Renal pelvis (tissue), 4 donors: Measurements from ENCODE around the gene GALR2. TPM values are rescaled to one million over a fixed set of nuclear protein-coding genes. Genes with fewer than 3 reads are reported as not detected.
"Not testable (repeated sequence)": the region's sequence is repeated elsewhere in the genome, so short reads cannot be mapped to it uniquely, and the experiment has no call there.

Source experiments
- DNase-seq: peaks from one replicate; pipeline ENCODE4 v3.0.0-alpha.2; 2013
- polyA plus RNA-seq, 3 donors: library from polyadenylated mRNA; unstranded; fragments of 120-200 nt; gene quantifications; one replicate each; pipeline ENCODE4 v1.2.1, GENCODE V29; 2013; ENCODE audit not compliant: insufficient read length in 3 of 3

Gene GALR2
- polyA plus RNA-seq, 3 donors = 0.24 to 0.87 (median 0.33) TPM

DNA sequence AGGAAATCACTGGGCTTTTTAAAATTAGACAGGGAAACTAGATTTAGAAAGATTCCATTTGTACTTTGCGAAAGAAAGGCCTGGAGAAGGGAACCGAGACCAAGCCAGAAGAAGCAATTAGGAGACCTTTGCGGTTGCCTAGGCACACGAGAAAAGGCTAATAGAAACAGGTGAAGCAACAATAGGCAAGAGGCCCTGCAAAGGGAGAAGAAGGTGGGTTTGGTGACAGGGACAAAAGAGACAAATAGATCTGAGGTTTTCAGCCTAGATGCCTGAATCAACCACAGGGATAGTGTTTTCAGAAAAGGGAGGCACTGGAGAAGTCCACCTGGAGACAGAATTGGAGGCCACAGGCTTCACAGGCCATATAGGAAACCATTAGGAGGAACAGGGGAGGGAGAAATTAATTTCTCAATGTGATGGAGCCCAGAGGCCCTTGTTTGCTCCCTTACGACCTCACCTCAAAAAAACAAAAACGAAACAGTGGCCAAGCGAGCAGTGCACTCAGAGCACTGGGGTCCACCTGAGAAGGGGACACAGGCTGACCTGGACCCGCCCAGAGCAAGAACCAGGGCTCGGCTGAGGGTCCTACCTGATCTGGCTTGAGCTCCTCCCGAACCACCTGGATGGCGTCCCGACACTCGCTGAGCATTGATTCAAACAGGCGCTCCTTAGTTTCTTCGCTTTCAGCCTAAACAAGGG lies 24.6 kb upstream of the GALR2 start:
- DNase-seq = no peak

DNA sequence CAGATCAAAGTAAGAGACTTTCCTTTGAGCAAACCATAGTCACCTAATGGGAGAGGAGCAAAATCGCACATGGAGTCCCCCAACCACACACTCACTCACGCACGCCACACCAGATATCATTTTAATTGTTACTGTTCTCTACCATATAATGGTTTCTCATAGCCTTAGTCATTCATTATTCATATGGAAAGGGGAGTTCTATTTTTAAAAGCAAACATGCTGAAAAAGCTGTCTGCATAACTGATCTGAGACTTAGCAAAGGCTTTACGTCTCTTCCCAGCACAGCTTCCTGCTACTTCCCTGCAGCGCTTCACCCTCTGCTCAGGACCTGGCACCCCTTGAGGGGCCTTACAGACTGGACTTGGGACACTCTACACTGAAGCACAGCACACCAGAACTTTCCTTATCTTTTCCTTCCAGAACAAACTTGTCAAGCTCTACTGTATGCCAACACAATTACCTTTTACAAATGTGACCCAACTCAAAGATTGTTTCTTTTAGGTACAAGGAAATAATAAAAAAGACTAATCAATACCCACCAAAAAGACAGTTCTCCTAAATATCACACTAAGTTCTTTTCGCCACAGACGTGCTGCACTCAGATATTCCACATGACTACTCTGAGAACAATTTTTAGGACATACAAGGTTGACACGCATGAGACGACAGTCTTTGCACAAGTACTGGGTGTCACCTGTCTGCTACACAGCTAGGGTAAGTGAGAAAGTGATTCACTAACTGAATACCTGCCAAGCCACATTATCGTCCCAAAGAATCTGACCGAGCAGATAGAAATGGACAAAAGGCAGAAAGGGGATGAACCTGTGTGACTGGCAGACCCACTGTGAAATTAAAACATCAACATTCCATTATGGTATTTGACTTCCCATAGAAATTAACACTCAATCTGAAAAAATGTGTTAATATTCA lies 23.8 kb upstream of the GALR2 start:
- DNase-seq = no peak

DNA sequence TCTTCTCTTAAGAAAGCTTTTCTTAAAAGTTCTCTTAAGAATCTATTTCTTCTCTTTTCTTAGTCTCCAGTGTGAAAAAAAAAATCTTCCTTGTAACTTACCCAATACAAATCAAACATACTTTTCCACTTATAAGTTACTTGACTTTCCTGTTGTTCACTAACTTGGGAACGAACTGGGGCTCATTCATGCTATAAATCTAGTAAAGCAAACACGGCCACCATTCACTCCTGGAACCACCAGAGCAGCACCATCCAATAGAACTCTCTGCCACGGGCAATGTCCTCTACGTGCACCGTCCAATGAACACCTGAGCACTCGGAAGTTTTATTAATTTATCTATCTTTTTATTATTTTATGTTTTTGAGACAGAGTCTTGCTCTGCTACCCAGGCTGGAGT lies 23.0 kb upstream of the GALR2 start:
- no peak for DNase-seq

DNA sequence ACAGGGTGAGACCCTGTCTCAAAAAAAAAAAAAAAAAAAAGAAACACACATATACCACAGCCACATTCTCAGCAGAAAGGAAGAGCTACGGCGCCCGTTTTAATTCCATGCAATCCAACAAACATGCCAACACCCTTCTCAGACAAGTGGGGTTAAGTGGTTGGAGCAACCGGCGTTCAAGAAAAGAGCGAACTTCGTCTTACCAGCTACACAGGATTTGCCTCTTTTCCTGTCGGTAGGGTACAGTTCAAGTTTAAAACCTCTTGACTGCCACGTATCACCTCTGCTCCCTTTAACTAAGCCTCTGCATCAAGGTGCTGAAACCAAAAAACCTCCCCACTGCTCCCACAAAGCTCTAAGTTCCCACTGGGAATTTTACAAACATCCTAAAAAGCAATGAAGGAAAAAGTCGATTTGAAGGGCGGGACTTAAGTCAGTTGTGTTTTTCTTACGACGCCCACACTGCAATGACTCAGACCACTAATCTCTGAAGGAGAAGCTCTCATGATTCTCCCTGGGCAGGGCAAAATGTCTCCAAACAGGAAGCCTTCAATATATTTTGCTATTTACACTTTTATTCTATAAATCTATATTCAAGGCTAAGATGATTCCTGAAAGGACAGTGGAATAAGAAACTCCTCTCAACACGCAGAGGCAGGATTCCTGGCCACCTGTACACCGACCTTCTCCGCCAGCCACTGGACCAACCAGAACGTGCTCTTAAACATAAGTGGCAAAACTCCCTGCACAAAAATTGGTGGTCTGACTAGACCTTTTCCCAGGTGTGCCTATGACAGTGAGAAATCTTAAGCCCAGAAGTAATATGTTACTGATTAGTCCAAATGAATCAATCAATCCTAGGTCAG lies 21.1 kb upstream of the GALR2 start:
- no peak for DNase-seq

DNA sequence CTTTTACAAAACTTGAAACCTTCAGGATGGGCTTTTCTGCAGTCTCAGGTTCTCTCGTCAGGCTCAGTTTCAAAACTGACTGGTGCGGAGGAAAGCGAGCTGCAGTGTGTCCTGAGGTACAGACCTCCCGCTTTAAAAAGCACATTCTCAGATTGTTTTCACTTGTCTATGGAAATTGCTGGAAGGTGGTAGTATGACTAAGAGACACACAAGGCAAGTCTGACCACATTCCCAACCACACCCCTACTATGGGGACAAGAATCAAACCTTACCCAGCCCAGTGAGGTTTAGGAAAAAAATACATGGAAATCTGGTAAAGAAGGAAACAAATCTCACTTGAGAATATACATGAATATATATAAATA lies 20.5 kb upstream of the GALR2 start:
- no peak for DNase-seq

DNA sequence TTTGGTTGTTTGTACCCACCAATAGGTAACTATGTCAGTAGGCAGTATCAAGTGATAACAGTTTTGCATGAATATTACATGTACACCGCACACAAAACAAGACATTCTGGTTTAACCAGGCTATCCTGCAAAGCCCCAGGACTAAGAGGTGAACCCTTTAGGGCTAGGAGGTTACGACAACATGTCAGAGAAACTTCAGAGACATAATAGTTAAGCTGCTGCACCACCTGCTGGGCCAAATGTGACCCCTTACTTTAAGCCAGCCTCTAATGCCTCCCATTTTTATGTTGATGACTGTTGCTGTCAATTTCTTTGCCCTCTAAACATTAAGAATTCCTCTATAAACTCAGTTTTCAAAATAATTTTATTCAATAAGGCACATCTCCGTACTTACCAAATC lies 17.7 kb upstream of the GALR2 start:
- DNase-seq = no peak

DNA sequence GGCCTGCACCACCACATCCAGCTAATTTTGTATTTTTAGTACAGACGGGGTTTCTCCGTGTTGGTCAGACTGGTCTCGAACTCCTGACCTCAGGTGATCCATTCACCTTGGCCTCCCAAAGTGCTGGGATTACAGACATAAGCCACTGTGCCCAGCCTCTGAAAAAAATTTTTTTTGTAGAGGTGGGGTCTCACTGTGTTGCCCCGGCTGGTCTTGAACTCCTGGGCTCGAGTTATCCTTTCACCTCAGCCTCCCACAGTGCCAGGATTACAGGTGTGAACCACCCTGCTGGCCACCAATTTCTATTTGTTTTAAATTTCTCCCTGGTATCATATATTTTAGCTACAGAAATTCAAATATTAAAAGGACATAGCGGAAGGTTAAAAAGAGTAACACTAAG lies 16.3 kb upstream of the GALR2 start:
- not testable (repeated sequence) for DNase-seq

DNA sequence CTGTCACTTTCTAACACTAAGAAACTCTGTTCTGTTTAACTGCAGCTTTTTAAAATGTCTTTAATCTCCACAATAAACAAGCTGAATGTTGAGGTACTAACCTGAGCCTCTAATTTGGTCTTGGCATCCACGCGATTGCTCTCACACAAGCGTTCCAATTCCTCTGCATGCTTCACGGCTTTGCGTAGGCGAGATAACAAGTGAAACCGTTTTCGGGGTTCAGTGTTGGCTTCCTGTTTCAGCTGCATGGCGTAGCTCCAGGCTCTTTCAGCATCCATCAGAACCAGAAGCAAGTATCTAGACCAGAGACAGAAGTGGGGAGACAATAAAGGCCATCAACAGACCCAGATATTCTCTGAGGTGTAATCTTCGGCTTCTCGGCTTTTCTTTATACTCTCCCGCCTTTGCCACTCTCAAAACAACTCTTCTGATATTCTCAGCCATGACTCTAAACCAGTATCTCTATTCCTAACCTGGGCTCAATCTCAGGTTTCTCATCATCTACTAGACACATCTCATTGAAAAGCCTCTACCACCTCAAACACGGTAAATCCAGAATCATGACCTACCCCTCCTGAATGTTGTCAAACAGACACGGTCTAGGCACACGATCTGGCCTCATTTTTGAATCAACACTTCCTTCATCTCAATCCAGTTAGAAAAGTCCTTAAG lies 10.6 kb upstream of the GALR2 start:
- no peak for DNase-seq

DNA sequence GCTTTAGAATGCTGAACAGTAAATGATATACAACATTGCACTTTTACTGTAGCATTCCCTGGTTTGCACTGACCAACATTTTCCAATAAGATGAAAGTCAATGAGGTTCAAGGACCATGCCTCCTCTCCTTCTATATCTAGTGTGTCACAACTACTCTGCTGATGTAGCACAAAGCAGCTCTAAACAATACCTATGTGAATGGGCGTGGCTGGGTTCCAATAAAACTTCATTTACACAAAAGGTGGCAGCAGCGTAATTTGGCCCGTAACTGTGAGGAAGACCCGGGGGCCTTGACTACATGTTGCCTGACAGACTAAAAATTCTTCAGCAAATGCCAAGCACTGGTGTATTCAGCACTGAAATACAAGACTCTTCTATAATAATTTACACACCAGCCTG lies 8.8 kb upstream of the GALR2 start:
- DNase-seq = no peak

DNA sequence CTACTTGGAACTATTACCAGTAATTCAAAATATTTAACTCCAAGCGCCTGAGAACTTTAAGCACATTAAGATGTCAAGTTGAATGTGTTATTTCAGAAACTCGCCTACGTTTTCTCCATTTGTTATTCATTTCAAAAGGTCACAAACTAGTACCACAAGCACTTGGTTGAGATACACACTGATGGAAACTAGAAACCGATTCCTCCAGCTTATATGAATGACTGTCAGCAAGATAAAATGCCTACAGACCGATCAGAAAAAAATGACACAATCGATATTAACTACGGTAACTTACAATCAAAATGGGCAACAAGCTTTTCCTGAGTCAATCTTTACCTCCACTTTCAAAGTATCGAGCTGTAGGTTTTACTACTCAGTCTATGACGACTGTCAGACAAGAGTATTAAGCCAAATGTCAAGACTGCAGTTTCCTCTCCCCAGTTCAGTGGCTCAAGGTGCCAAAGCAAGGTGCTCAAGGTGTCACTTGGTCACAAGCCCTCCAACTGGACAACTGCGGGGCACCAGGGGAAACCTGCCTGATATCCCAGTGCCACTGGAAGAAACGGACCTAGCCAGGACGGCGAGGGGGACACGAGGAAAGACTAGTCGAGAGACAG lies 2.9 kb upstream of the GALR2 start:
- no peak for DNase-seq

DNA sequence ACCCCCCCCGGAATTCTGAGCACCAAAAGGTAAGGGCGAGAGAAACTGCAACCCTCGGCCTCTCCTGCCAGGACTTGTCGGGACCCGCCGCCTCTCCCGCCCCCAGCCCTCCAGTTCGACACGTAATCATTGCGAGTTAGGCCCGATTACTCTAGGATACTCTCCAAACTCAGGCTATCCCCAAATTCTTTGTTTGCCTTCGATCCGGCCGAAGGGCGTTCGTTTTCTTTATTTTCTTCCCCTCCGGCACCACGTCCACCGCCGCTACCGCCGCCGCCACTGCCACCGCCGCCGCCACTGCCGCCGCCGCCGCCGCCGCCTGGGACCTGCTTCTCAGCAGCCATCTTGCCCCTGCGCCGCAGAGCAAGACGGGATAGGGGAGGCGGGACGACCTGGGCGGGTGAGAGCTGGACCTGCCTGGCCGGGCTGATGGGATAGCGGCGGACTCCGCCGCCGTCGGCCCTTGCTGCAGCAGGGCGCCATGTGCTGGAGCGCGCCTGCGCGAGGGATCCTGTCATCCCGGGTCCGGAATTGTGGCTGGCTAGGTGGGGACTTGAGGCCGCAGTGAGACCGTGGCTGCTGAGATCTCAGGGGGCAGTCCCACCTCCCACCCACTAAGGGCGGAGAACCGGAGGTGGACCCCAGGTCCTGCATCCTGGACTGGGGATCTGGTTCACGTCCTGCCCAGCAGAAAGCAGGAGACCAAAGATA lies 2.3 kb upstream of the GALR2 start, which contains the start of gene SRP68:
Gene SRP68, minus strand, starts transcription at position 370 of the 711 bp plus-strand sequence. Its CDS starts 26 bp downstream, at position 344.
- DNase-seq = peak; percentile 92

DNA sequence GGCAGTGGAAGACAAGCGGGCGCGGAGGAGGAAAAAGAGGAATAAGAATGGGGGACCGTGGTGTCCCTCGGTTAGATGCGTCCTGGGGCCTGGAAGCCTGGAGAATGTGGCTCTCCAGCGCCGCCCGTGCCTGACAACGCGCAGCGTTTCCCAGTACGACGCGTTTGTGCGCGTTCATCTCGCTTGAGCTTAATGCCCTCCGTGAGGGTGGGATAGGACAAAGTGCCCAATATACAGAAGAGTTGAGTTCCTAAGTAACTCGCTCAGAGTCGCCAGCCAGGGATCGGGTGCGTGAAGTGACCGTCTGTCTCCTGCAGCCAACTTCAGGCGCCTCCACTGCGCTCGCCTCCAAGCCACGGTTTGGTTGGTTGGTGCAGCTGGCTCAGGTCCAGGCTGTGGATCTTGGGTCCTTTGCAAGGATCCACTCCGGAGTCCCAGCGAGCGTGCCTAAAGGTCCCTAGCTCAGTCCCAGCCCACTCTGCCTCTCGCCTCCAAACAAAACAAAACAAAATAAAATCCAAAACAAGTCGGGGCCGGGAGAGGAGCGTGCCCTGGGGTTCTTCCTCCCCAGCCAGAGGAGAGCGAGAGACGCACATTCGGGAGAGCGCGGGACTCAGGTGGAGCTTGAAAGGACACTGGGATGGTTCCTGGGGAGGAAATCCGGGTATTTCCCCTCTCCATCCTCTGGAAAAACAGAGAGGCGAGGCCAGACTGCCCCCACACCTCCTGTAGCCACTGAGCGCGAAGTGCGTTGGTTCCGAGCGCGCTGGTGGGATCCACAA lies 974 bp downstream of the GALR2 start:
- DNase-seq = no peak

DNA sequence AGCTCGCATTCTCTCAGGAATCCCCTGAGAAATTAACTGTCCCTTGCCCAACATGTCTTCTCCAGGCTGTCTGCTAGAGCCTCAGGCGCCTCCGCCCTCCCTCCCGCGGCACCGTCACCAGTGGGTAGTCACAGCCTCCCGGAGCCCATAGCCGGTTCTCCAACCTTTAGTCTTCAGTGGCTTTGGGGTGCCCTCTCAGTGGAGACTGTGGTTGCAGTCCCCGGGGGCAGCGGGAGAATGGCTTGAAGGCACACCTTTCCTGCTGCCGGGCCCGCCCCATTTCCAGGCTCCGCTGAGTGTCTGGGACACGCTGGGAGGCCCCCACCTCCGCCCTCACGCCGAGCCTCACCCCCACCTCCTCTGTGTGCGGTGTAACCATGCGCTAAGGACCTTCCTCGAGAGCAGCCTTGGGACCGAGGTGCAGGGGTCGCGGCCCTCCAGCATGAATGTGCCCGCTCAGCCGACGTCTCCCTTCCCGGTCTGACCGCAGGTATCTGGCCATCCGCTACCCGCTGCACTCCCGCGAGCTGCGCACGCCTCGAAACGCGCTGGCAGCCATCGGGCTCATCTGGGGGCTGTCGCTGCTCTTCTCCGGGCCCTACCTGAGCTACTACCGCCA lies 1.7 kb downstream of the GALR2 start:
- DNase-seq = no peak

DNA sequence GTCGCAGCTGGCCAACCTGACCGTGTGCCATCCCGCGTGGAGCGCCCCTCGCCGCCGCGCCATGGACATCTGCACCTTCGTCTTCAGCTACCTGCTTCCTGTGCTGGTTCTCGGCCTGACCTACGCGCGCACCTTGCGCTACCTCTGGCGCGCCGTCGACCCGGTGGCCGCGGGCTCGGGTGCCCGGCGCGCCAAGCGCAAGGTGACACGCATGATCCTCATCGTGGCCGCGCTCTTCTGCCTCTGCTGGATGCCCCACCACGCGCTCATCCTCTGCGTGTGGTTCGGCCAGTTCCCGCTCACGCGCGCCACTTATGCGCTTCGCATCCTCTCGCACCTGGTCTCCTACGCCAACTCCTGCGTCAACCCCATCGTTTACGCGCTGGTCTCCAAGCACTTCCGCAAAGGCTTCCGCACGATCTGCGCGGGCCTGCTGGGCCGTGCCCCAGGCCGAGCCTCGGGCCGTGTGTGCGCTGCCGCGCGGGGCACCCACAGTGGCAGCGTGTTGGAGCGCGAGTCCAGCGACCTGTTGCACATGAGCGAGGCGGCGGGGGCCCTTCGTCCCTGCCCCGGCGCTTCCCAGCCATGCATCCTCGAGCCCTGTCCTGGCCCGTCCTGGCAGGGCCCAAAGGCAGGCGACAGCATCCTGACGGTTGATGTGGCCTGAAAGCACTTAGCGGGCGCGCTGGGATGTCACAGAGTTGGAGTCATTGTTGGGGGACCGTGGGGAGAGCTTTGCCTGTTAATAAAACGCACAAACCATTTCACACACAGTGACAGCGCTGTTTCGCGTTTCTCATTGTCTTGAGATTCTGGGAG lies 2.4 kb downstream of the GALR2 start:
- DNase-seq = no peak

DNA sequence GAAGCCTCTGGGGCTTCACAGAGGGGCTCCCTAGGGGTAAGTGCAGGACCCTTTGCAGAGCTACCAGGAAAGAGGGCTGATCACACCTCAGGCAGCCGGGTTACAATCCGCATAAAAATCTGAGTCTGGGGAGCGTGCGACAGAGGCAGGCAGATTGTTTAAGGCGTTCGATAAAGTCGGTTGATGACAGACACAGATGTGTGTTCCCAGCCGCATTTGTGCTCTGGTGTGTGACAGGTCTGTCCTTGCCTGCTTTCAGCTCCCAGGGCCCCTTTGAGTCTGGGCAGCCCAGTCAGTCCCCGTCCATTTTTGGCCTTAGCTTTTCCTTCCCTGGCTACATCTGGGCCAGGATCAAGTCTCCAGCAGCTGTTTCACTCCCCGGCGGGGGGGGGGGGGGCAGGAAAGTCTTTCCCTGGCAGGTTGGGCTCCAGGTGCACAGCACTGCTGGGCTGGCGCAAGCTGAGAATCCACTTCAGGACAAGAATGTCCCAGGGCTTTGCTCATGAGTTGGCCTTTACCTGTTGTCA lies 3.1 kb downstream of the GALR2 start:
- DNase-seq = no peak

DNA sequence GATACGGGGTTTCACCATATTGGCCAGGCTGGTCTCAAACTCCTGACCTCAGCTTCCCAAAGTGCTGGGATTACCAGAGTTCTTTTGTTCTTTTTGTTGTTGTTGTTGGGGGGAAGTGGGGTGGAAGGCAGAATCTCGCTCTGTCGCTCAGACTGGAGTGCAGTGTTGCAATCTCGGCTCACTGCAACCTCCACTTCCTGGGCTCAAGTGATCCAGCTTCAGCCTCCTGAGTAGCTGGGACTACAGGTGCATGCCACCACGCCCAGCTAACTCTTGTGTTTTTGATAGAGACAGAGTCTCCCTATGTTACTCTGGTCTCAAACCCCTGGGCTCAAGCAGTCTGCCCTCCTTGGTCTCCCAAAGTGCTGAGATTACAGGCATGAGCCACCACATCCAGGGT lies 3.8 kb downstream of the GALR2 start:
- DNase-seq = not testable (repeated sequence)

DNA sequence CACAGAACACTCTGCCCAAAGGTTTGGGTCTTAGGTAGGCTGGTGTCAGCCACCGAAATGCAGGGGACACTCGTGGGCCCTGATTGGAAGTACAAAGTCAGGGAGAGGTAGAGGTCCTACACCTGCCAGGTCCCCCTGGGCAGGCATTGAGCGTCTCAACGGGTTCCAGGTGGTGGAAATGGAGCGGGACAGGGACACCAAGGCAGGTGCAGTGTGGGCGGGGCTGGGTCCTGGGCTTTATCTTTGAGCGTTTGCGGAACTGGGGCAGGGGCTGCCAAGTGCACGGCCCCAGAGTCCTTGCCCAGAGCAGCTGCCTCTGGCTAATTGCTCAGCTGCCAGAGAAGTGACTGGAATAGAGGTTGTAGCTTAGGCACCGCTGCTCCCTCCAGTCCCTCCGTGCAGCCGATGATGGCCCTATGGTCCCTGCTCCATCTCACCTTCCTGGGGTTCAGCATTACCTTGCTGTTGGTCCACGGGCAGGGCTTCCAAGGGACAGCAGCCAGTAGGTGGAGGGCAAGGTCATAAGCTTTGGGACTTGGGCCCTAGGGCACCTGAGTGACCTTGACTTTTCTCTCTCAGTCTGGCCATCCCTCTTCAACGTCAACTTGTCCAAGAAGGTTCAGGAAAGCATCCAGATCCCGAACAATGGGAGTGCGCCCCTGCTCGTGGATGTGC lies 4.4 kb downstream of the GALR2 start, which contains the start of gene ZACN:
Gene ZACN, plus strand, starts transcription at position 323 of the 675 bp plus-strand sequence. Its CDS starts 83 bp downstream, at position 406.
- DNase-seq = no peak
